Measurements from ENCODE around the gene ACTMAP.

- no peak for TF ChIP-seq CTCF (conservative IDR thresholded peaks at IDR 0.05)
- TF ChIP-seq EZH2 (IDR thresholded peaks at IDR 0.05; ENCODE audit: low read depth): no peak
Observed at GRCh38 chr19:40777937-40778705, 27.8 kb upstream of the ACTMAP start, which contains the start of gene RAB4B.
